Hematopoietic multipotent progenitor cell treated with erythropoietin and hydrocortisone succinate and interleukin-3 and kit ligand, for 6 days (in vitro differentiated cells): ENCODE measurements around the gene SLC27A2.

Source experiments
- DNase-seq: peaks from one replicate; pipeline ENCODE4 v3.0.0-alpha.2; 2015

SLC27A2 gene

GRCh38 chr15:50192926-50193620 lies 11.1 kb downstream of the SLC27A2 start:
- no peak for DNase-seq

GRCh38 chr15:50202003-50202402 lies 20.0 kb downstream of the SLC27A2 start:
- no peak for DNase-seq

GRCh38 chr15:50206020-50206419 lies 24.0 kb downstream of the SLC27A2 start:
- no peak for DNase-seq

- DNase-seq, result no peak
Observed at GRCh38 chr15:50209809-50210208, 27.8 kb downstream of the SLC27A2 start.

- DNase-seq, result no peak
Observed at GRCh38 chr15:50210462-50211157, 28.6 kb downstream of the SLC27A2 start.

- DNase-seq, result no peak
Observed at GRCh38 chr15:50218291-50218690, 36.3 kb downstream of the SLC27A2 start.

- no peak for DNase-seq
Observed at GRCh38 chr15:50218691-50219090, 36.7 kb downstream of the SLC27A2 start.

GRCh38 chr15:50219820-50220219 lies 37.8 kb downstream of the SLC27A2 start:
- no peak for DNase-seq

GRCh38 chr15:50222181-50222580 lies 40.2 kb downstream of the SLC27A2 start:
- DNase-seq, result no peak

GRCh38 chr15:50224606-50225005 lies 42.6 kb downstream of the SLC27A2 start:
- DNase-seq, result no peak

- DNase-seq, result no peak
Observed at GRCh38 chr15:50225057-50225456, 43.1 kb downstream of the SLC27A2 start.

- no peak for DNase-seq
Observed at GRCh38 chr15:50225938-50226337, 43.9 kb downstream of the SLC27A2 start.

GRCh38 chr15:50227076-50227475 lies 45.1 kb downstream of the SLC27A2 start:
- no peak for DNase-seq

GRCh38 chr15:50228866-50229265 lies 46.9 kb downstream of the SLC27A2 start:
- DNase-seq, result no peak

- no peak for DNase-seq
Observed at GRCh38 chr15:50229336-50229735, 47.3 kb downstream of the SLC27A2 start.

GRCh38 chr15:50231761-50232160 lies 49.8 kb downstream of the SLC27A2 start:
- DNase-seq, result no peak

GRCh38 chr15:50232791-50233190 lies 50.8 kb downstream of the SLC27A2 start:
- no peak for DNase-seq

GRCh38 chr15:50233192-50233736 lies 51.3 kb downstream of the SLC27A2 start:
- DNase-seq, result no peak

GRCh38 chr15:50234764-50235163 lies 52.8 kb downstream of the SLC27A2 start:
- DNase-seq, result peak; percentile 43

- no peak for DNase-seq
Observed at GRCh38 chr15:50235794-50236193, 53.8 kb downstream of the SLC27A2 start.

- DNase-seq, result no peak
Observed at GRCh38 chr15:50236433-50236832, 54.4 kb downstream of the SLC27A2 start.

GRCh38 chr15:50238255-50238654 lies 56.3 kb downstream of the SLC27A2 start:
- no peak for DNase-seq

GRCh38 chr15:50241684-50242450 lies 59.9 kb downstream of the SLC27A2 start:
- DNase-seq, result no peak

- DNase-seq, result no peak
Observed at GRCh38 chr15:50244153-50244552, 62.2 kb downstream of the SLC27A2 start.
